ENCODE data around the gene ATE1.
"Not testable (repeated sequence)": the region's sequence is repeated elsewhere in the genome, so short reads cannot be mapped to it uniquely, and the experiment has no call there.

GRCh38 chr10:121826773-121827172 lies 101.1 kb downstream of the ATE1 start:
- TF ChIP-seq POLR2A, CTCF (IDR thresholded peaks at IDR 0.05): not testable (repeated sequence)

Data from heart left ventricle (tissue), 13 donors.